ENCODE data around the gene ARFGEF2.

GRCh38 chr20:48975955-48976354 lies 54.4 kb downstream of the ARFGEF2 start:
- TF ChIP-seq, protein P1, sequence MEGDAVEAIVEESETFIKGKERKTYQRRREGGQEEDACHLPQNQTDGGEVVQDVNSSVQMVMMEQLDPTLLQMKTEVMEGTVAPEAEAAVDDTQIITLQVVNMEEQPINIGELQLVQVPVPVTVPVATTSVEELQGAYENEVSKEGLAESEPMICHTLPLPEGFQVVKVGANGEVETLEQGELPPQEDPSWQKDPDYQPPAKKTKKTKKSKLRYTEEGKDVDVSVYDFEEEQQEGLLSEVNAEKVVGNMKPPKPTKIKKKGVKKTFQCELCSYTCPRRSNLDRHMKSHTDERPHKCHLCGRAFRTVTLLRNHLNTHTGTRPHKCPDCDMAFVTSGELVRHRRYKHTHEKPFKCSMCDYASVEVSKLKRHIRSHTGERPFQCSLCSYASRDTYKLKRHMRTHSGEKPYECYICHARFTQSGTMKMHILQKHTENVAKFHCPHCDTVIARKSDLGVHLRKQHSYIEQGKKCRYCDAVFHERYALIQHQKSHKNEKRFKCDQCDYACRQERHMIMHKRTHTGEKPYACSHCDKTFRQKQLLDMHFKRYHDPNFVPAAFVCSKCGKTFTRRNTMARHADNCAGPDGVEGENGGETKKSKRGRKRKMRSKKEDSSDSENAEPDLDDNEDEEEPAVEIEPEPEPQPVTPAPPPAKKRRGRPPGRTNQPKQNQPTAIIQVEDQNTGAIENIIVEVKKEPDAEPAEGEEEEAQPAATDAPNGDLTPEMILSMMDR (conservative IDR thresholded peaks at IDR 0.05) = no peak
- TF ChIP-seq ZFX (IDR thresholded peaks at IDR 0.05) = no peak
